GM06990 (cell line): ENCODE data around the gene ENO2.

Experiments
- DNase-seq: peaks from one replicate; pipeline ENCODE4 v3.0.0-alpha.2; 2011; ENCODE audit not compliant: insufficient read length; ENCODE audit errors: extremely low read depth
- H3K27me3 ChIP-seq: replicated peaks from 2 replicates; pipeline ENCODE4 v1.6.0; 2011; ENCODE audit warnings: low read length; ENCODE audit not compliant: control insufficient read depth, insufficient read depth
- H3K36me3 ChIP-seq: 2 replicates; pipeline ENCODE4 v1.5.1; 2011; ENCODE audit warnings: low read length; ENCODE audit not compliant: control insufficient read depth, insufficient read depth
- H3K4me3 ChIP-seq: replicated peaks from 2 replicates; pipeline ENCODE4 v1.5.1; 2011; ENCODE audit warnings: low read depth, mild to moderate bottlenecking, control low read depth, low read length
- CTCF ChIP-seq: IDR thresholded peaks from 2 replicates; pipeline ENCODE4 v1.5.1; 2011; ENCODE audit warnings: low read length, control low read depth, mild to moderate bottlenecking, inconsistent platforms; ENCODE audit not compliant: insufficient read depth, poor library complexity, severe bottlenecking

The ENO2 gene

DNA sequence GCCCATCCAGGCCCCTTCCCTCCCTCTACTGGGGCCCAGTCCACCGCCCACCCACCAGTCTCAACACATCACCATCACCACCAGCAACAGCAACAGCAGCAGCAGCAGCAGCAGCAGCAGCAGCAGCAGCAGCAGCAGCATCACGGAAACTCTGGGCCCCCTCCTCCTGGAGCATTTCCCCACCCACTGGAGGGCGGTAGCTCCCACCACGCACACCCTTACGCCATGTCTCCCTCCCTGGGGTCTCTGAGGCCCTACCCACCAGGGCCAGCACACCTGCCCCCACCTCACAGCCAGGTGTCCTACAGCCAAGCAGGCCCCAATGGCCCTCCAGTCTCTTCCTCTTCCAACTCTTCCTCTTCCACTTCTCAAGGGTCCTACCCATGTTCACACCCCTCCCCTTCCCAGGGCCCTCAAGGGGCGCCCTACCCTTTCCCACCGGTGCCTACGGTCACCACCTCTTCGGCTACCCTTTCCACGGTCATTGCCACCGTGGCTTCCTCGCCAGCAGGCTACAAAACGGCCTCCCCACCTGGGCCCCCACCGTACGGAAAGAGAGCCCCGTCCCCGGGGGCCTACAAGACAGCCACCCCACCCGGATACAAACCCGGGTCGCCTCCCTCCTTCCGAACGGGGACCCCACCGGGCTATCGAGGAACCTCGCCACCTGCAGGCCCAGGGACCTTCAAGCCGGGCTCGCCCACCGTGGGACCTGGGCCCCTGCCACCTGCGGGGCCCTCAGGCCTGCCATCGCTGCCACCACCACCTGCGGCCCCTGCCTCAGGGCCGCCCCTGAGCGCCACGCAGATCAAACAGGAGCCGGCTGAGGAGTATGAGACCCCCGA lies 22.5 kb downstream of the ENO2 start:
- Histone ChIP-seq H3K36me3 (peaks cover 14% of the 10 kb centered on the region), H3K4me3 (peak overlapping the region; percentile 90)

GRCh38 chr12:6937481-6938352 lies 23.3 kb downstream of the ENO2 start:
- H3K36me3 ChIP-seq: peaks cover 14% of the 10 kb centered on the region
- peak; percentile 97 for TF ChIP-seq CTCF
- H3K27me3 ChIP-seq: no peaks in the 10 kb centered on the region
- peak; percentile 96 for DNase-seq
- peak overlapping the region; percentile 90 for H3K4me3 ChIP-seq

More for the DNA sequence above, 22.5 kb downstream of the ENO2 start:
- peak; percentile 72 for DNase-seq
- no peaks in the 10 kb centered on the region for H3K27me3 ChIP-seq
- TF ChIP-seq CTCF: peak; percentile 27

DNA sequence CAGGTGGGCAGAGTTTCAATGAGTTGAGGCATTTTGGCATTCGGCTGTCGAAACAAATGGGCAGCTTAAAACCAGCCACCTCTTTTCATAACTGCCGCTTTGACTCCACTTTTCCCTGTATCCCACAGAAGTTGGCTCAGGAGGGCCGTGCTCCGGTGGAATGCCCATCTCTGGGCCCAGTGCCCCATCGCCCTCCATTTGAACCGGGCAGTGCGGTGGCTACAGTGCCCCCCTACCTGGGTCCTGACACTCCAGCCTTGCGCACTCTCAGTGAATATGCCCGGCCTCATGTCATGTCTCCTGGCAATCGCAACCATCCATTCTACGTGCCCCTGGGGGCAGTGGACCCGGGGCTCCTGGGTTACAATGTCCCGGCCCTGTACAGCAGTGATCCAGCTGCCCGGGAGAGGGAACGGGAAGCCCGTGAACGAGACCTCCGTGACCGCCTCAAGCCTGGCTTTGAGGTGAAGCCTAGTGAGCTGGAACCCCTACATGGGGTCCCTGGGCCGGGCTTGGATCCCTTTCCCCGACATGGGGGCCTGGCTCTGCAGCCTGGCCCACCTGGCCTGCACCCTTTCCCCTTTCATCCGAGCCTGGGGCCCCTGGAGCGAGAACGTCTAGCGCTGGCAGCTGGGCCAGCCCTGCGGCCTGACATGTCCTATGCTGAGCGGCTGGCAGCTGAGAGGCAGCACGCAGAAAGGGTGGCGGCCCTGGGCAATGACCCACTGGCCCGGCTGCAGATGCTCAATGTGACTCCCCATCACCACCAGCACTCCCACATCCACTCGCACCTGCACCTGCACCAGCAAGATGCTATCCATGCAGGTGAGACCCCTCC lies 24.2 kb downstream of the ENO2 start:
- Histone ChIP-seq H3K36me3 (peaks cover 14% of the 10 kb centered on the region), H3K27me3 (no peaks in the 10 kb centered on the region), H3K4me3 (peak overlapping the region; percentile 90)
- no peak for TF ChIP-seq CTCF
- no peak for DNase-seq

DNA sequence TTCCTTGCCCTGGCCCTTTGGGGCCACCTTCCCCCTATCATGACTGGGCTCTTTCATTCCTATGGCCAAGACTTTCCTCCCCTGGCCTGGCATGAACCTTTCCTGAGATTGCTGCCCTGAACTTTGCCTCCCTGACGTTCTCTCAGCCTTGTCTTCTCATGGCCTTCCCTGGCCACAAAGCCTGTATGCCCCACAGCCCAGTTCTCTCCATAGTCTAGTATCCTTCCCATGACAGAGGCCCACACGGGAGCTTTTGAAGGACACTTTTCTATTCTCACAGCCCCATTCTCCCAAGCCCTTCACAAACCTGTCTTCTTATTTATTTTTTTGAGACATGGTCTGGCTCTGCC lies 24.8 kb downstream of the ENO2 start:
- no peak for DNase-seq
- no peak for TF ChIP-seq CTCF
- Histone ChIP-seq H3K27me3 (no peaks in the 10 kb centered on the region), H3K4me3 (no peak overlapping the region), H3K36me3 (peaks cover 12% of the 10 kb centered on the region)

DNA sequence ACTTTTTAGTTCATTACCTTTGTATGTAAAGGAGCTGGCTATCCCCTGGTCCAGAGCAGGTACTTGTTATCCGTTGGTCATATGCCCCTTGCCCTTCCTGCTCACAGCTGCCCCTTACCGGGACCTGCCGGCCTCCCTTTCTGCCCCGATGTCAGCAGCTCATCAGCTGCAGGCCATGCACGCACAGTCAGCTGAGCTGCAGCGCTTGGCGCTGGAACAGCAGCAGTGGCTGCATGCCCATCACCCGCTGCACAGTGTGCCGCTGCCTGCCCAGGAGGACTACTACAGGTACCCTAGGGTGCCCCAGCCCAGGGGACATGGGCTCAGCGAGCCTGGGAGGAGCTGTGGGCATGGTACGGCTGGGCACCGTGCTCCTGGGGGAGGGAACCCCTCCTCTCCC lies 26.9 kb downstream of the ENO2 start:
- TF ChIP-seq CTCF: no peak
- no peaks in the 10 kb centered on the region for H3K27me3 ChIP-seq
- no peaks in the 10 kb centered on the region; the same call in 1 of the 2 replicates for H3K36me3 ChIP-seq
- no peak for DNase-seq
- H3K4me3 ChIP-seq: no peak overlapping the region
